OCI-LY7 (cell line): ENCODE data around the gene POFUT1.
"Not testable (repeated sequence)": the region's sequence is repeated elsewhere in the genome, so short reads cannot be mapped to it uniquely, and the experiment has no call there.

Source experiments
- EZH2phosphoT487 ChIP-seq: fragments of 200-600 bp; sonication (generic); IDR thresholded peaks from 2 replicates; pipeline ENCODE4 v1.6.1; 2018; ENCODE audit warnings: low read depth, borderline replicate concordance, mild to moderate bottlenecking, mixed run types, antibody characterized with exemption, low read length, moderate library complexity, mixed read lengths
- TF ChIP-seq, protein P1 (sequence below): fragments of 200-600 bp; sonication (generic); conservative IDR thresholded peaks from 2 replicates; pipeline ENCODE4 v1.5.1; 2014; ENCODE audit warnings: mild to moderate bottlenecking, antibody characterized with exemption, low read length, moderate library complexity, mixed read lengths

DNA sequence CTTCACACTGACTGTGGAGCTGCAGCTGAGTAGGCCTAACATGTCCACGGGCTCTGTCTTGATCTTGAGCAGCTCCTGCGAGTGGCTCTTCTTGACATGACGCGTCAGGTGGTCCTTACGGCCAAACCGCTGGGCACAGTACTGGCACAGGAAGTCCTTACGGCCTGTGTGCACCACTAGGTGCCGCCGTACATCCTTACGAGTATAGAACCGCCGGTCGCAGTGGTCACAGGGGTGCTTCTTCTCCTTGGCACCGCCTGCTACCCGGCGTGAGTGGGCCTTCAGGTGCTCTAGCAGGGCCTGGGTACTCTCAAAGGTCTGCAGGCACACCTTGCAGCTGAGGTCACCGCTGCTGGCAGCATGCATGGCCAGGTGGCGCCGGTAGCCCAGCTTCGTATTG, 10.5 kb upstream of the POFUT1 start:
- TF ChIP-seq, protein P1, sequence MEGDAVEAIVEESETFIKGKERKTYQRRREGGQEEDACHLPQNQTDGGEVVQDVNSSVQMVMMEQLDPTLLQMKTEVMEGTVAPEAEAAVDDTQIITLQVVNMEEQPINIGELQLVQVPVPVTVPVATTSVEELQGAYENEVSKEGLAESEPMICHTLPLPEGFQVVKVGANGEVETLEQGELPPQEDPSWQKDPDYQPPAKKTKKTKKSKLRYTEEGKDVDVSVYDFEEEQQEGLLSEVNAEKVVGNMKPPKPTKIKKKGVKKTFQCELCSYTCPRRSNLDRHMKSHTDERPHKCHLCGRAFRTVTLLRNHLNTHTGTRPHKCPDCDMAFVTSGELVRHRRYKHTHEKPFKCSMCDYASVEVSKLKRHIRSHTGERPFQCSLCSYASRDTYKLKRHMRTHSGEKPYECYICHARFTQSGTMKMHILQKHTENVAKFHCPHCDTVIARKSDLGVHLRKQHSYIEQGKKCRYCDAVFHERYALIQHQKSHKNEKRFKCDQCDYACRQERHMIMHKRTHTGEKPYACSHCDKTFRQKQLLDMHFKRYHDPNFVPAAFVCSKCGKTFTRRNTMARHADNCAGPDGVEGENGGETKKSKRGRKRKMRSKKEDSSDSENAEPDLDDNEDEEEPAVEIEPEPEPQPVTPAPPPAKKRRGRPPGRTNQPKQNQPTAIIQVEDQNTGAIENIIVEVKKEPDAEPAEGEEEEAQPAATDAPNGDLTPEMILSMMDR: peak; percentile 47
- not testable (repeated sequence) for TF ChIP-seq EZH2phosphoT487
